Measurements from ENCODE around the gene CD81.

The CD81 gene

DNA sequence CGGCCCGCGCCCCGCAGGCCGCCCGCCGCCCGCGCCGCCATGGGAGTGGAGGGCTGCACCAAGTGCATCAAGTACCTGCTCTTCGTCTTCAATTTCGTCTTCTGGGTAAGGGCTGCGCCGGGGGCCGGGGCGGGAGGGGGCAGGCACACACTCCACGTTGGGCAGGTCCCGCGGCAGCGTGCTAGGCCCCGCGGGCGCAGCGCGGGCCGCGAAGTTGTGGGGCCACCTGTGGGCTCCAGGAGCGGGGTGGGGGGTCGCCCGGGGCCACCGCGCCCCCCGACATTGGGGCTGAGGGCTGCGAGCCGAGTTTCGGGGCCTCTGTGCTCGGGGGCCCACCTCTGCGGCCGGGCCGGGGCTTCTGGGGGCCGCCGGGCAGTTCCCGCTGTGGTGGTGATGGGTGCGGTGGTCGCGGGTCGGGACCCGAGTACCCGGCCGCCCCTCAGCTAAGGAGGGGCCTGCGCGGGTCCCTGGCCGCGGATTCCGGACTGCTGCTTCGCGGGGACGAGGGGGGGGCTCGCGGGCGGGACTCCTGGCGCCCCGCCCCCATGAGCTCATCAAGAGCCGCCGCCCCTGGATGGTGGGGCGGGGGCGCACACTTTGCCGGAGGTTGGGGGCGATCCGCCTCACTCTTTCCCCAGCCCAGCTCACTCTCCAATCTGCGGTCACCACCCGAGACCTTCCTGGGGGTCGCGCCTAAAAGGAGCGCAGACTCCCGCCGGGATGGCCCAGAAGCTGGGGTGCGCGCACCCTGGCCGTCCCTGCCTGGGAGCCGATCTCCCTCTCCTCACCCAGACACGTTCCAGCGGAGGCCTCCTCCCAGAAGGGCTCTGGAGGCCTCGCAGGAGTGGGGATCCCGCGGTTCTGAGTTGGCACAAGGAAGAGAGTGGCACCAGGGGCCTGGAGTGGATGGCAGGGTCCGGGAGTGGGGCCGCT, 667 bp downstream of the CD81 start:
- DNase-seq, result peak; percentile 63

GRCh38 chr11:2378527-2379210, 1.6 kb downstream of the CD81 start:
- DNase-seq, result no peak

- DNase-seq, result no peak
These were observed 2.5 kb downstream of the CD81 start for GRCh38 chr11:2379466-2380174.

- DNase-seq, result no peak
These were observed 3.3 kb downstream of the CD81 start for GRCh38 chr11:2380396-2380795.

- no peak for DNase-seq
These were observed 3.8 kb downstream of the CD81 start for GRCh38 chr11:2380807-2381350.

DNA sequence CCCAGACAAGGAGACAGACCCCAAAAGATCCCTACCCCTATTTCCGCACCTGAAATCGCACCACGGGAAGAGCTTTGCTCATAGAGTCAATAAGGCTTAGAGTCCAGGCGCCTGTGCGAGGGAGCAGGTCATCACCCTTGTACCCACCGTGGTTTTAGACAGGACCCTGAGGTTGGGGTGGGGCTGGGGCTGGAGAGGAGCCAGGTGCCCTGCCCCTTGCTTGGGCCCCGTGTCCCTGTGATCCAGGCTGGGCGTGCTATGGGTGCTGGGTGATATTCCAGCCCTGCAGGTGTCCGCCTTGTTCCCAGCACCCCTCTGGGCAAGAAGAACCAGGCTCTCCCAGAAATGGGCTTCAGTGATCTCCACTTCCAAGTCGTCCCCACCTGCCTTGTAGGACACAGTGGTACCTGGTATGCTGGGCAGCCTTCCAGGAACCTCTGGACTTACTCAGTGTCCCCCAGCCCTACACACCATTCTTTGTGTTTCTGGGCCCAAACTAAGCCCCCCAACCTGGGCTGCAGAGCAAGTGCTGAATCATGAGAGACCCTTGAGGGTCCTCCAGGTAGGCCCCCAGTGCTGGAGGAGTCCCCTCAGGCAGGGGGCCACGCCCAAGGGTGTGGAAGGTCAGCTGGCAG, 4.5 kb downstream of the CD81 start:
- no peak for DNase-seq

GRCh38 chr11:2382129-2382517, 5.0 kb downstream of the CD81 start:
- no peak for DNase-seq

DNA sequence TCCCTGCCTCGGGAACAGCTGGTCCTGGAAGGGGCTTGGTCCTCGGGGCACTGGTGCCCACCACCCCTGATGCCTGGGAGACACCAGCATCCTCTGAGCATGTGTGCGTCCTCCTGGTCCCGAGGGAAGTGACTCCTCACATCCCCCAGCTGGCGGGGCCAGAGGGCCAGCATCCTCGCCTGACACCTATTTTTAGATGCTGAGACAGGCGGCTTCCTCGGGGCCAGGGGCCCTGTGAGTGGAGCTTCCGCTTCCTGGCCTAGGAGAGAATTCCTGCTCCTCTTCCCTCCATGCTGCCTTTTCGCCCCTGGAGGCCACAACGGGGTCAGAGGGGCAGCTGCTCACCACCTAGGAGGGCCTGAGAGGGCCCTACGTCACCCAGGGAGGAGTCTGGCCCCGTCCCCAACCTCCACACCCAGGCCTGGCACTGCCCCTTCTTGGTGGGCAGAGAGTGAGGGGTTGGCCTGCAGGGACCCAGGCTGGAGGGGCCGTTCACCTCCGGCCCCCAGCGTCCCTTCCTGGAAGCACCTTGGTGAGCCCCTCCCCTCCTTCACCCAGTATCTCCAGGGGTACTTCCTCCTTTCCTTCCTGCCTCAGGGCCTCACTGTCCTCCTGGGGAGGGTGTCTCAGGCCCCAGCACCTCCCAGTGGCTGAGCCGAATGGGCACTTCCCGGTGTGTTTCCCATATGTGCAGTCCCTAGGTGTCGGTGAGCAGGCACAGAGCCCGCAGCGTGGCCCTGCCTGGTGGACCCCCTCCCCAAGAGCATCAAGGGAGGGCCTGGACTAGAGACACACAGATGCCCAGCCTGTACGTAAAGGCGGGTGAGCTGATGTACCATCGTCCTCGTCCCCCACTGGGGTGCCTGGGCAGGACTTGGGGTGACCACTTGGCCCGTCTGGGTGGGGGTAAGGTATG, 6.1 kb downstream of the CD81 start:
- DNase-seq, result no peak

GRCh38 chr11:2383852-2384804, 7.0 kb downstream of the CD81 start:
- peak; percentile 46 for DNase-seq

DNA sequence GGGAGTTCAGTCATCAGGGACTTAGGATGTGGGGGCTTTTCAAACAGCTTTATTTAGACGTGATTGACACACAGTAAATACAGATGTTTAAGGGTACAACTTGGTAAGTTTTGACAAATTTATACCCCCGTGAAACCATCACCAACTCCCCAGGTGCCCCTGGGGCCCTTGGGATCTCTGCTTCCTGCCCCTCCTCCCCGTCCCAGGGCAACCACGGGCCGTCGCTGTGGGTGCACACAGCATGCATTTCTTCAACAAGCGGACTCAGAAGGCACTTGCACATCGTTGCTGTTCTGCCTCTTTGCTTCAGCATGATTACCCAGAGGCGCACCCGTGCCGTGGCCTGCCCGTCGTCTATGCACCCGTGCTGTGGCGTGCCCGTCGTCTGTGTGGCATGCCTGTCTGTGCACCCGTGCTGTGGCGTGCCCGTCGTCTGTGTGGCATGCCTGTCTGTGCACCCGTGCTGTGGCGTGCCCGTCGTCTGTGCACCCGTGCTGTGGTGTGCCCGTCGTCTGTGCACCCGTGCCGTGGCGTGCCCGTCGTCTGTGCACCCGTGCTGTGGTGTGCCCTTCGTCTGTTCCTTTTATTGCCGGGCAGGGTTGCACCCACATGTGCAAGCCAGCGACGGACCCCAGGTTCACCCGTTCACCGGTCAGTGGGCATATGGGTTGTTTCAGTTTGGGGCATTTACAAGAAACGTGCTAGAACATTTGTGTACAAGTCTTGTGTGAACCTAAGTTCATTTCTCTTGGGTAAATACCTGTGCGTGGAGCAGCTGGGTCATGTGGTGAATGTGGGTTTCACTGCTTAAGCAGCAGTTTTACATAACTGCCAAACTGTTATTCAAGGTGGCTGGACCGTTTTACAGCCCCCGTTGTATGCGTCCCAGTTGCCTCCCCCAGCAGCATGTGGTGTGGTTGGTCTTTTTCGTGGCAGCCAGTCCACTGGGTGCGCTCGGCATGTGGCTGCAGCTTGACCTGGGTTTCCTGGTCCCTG, 8.3 kb downstream of the CD81 start:
- no peak for DNase-seq

GRCh38 chr11:2386591-2386990, 9.5 kb downstream of the CD81 start:
- DNase-seq, result no peak

GRCh38 chr11:2387266-2387987, 10.3 kb downstream of the CD81 start:
- DNase-seq, result no peak

DNA sequence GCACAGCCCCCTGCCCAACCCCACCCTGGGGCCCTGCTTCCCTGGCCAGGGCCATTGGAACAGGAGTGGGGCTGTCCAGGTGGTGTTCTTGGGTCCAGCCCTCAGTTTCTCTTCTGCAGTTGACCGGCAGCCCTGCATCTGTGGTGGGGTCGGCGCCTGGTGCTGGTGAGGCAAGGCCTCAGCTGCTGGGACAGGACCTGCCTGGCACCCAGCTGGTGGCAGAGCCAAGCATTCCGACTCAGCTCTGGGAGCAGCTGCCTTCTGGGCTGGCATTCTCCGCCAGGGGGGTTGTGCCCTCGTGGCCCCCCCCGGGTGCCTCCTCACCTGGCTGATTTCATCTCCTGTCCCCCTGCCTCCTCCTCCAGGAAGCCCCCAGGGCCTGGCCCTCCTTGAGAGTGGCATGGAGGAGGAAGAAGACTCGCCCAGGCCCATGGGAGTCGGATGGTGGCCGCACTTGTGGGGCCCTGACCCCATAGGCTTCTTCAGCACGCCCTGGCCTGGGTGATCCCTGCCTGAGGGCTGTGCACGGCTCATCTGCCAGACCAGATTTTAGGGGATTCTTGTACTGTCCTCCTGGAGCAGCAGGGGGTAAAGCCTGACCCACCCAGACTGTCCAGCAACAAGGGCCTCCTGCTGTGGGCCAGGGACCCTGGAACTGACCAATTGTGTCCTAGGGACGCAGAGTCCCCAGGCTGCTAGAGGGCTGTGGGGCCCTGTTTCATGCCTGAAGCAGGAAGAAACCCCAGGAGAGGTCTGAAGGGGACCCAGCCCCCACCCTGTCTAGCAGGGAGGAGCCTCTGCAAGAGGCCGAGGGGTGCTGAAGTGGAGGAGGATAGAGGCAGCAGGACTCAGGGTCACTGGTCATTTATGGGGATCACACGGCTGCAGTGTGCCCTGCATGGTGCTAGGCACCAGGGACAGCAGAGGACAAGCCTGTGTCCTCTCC, 11.6 kb downstream of the CD81 start:
- no peak for DNase-seq

GRCh38 chr11:2389377-2390026, 12.4 kb downstream of the CD81 start:
- DNase-seq, result no peak

GRCh38 chr11:2390091-2390724, 13.1 kb downstream of the CD81 start:
- no peak for DNase-seq

DNA sequence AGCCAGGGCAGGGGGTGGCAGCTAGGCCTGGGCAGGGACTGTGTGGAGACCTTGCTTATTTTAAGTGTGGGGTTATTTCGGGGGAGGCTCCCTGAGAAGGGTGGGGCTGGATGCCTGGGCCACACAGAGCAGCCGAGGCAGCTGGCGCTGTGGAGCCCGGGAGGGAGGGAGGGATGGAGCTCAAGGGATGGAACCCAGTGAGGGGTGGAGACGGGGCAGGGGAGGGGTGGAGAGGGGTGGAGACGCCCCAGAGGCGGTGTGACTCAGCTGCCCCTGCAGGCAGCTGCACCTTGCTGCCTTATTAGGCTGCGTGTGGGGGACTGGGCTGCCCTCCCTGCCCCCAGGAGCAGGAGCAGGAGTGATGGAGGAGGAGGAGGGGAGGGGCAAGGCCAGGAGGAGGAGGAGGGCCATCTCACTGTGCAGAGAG, 13.6 kb downstream of the CD81 start:
- peak; percentile 47 for DNase-seq

Data from hematopoietic multipotent progenitor cell treated with erythropoietin and hydrocortisone succinate and interleukin-3 and kit ligand, for 6 days (in vitro differentiated cells).